Smooth muscle cell (in vitro differentiated cells): ENCODE data around the gene UBE3C. TPM values are rescaled to one million over a fixed set of nuclear protein-coding genes. Genes with fewer than 3 reads are reported as not detected.

Source experiments
- DNase-seq: peaks from one replicate; lab custom pipeline; 2025; ENCODE audit not compliant: unreplicated experiment; lab: John Stamatoyannopoulos, UW
- H2AFZ ChIP-seq: fragments of 200-600 bp; sonication (generic); 2 replicates; pipeline ENCODE4 v1.6.0; 2016; ENCODE audit warnings: antibody characterized with exemption, low read depth, mild to moderate bottlenecking
- H3F3A ChIP-seq: fragments of 200-600 bp; sonication (generic); 2 replicates; pipeline ENCODE4 v1.6.0; 2017; ENCODE audit warnings: antibody characterized with exemption, low read depth
- H3K27ac ChIP-seq: fragments of 200-600 bp; sonication (generic); 2 replicates; pipeline ENCODE4 v1.5.1; 2016; ENCODE audit warnings: low read depth, mild to moderate bottlenecking
- H3K27me3 ChIP-seq: fragments of 200-600 bp; sonication (generic); 2 replicates; pipeline ENCODE4 v1.6.1; 2016; ENCODE audit warnings: low read depth, mild to moderate bottlenecking
- H3K36me3 ChIP-seq: fragments of 200-600 bp; sonication (generic); 2 replicates; pipeline ENCODE4 v1.5.1; 2016; ENCODE audit warnings: low read depth
- H3K4me1 ChIP-seq: fragments of 200-600 bp; sonication (generic); 2 replicates; pipeline ENCODE4 v1.5.1; 2016; ENCODE audit warnings: low read depth
- H3K4me2 ChIP-seq: fragments of 200-600 bp; sonication (generic); 2 replicates; pipeline ENCODE4 v1.6.0; 2016; ENCODE audit warnings: mild to moderate bottlenecking
- H3K4me3 ChIP-seq: fragments of 200-600 bp; sonication (generic); 2 replicates; pipeline ENCODE4 v1.5.1; 2016; ENCODE audit warnings: mild to moderate bottlenecking
- H3K79me2 ChIP-seq: fragments of 200-600 bp; sonication (generic); 2 replicates; pipeline ENCODE4 v1.6.0; 2016; ENCODE audit warnings: low read depth, mild to moderate bottlenecking
- H3K9ac ChIP-seq: fragments of 200-600 bp; sonication (generic); 2 replicates; pipeline ENCODE4 v1.6.0; 2016; ENCODE audit warnings: low read depth
- H3K9me3 ChIP-seq: fragments of 200-600 bp; sonication (generic); replicated peaks from 2 replicates; pipeline ENCODE4 v1.5.1; 2016; ENCODE audit warnings: low read depth
- H4K20me1 ChIP-seq: fragments of 200-600 bp; sonication (generic); 2 replicates; pipeline ENCODE4 v1.6.0; 2016; ENCODE audit warnings: low read depth
- WGBS: methylation state at CpG from one replicate; pipeline ENCODE4 v1.1.7; 2016; ENCODE audit warnings: low lambda C conversion rate; 5-methylcytosine and 5-hydroxymethylcytosine counted together
- polyA plus RNA-seq: library from polyadenylated mRNA; unstranded; fragments of >200 nt; fragmentation: Nextera tagmentation; extraction: Ambion mirVana; gene quantifications from 2 replicates; pipeline ENCODE4 v1.2.1, GENCODE V29; 2016
- total RNA-seq: library from RNA; depleted of rRNA; stranded (reverse); fragments of >200 nt; gene quantifications from 2 replicates; pipeline ENCODE4 v1.2.3, GENCODE V29; 2014
- TF ChIP-seq, protein P1 (sequence below): fragments of 200-600 bp; sonication (generic); IDR thresholded peaks from 2 replicates; pipeline ENCODE4 v1.5.1; 2017; ENCODE audit warnings: borderline replicate concordance, mild to moderate bottlenecking, antibody characterized with exemption; ENCODE audit not compliant: insufficient read depth, poor library complexity, severe bottlenecking

UBE3C gene
- total and polyA plus RNA-seq, 2 experiments from 2014 or later: 16.3 to 43.1 TPM

DNA sequence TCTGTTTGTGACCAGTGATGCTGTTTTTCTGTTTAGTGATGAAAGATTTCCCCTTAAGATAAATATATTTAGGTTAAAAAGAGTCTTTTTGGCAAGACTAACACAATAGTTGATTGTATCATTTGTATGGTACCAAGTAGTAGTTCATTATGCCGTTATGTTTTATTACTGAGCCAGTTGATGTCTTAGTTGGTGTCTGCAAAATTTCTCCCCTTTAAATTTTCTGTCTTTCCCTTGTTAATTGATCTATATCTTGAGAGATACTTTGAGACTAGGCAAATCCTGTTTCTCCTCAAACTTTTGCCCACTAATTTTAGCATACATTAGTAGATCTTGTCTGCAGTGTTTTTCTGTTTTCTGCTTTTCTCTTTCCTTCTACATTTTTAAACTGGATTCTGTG lies 21.7 kb downstream of the UBE3C start:
- Histone ChIP-seq H3K27me3 (no peaks in the 10 kb centered on the region), H3K27ac (no peak overlapping the region), H2AFZ (no peak overlapping the region), H3K4me2 (no peak overlapping the region), H4K20me1 (peaks cover 88% of the 10 kb centered on the region), H3K79me2 (peaks cover 96% of the 10 kb centered on the region), H3K9ac (no peak overlapping the region), H3K4me1 (peaks cover 14% of the 10 kb centered on the region), H3K4me3 (no peak overlapping the region), H3K9me3 (no peaks in the 10 kb centered on the region), H3K36me3 (peaks cover 4% of the 10 kb centered on the region), H3F3A (no peaks in the 10 kb centered on the region)
- 88% methylated on average over 1 of the region's 1 CpG for WGBS
- no peak for DNase-seq
- TF ChIP-seq, protein P1, sequence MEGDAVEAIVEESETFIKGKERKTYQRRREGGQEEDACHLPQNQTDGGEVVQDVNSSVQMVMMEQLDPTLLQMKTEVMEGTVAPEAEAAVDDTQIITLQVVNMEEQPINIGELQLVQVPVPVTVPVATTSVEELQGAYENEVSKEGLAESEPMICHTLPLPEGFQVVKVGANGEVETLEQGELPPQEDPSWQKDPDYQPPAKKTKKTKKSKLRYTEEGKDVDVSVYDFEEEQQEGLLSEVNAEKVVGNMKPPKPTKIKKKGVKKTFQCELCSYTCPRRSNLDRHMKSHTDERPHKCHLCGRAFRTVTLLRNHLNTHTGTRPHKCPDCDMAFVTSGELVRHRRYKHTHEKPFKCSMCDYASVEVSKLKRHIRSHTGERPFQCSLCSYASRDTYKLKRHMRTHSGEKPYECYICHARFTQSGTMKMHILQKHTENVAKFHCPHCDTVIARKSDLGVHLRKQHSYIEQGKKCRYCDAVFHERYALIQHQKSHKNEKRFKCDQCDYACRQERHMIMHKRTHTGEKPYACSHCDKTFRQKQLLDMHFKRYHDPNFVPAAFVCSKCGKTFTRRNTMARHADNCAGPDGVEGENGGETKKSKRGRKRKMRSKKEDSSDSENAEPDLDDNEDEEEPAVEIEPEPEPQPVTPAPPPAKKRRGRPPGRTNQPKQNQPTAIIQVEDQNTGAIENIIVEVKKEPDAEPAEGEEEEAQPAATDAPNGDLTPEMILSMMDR: no peak

DNA sequence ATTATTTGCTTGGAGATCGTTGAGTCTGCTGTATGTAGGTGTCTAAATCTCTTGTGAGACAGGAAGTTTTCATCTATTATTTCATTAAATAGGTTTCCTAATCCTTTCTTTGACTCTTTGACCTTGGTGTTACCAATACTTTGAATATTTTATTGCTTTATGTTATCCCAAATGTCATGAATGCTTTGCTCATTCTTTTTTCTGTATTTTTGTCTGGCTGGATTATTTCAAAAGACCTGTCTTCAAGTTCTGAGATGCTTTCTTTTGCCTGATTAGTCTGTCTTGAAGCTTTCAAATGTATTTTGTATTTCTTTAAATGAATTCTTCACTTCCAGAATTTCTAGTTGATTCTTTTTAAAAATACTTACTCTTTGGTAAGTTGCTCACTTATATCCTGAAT lies 27.3 kb downstream of the UBE3C start:
- 97% methylated on average over 1 of the region's 1 CpG for WGBS
- Histone ChIP-seq H3F3A (no peaks in the 10 kb centered on the region), H3K4me2 (no peak overlapping the region), H3K79me2 (peaks cover 73% of the 10 kb centered on the region), H3K27me3 (no peaks in the 10 kb centered on the region), H3K4me1 (no peaks in the 10 kb centered on the region), H3K27ac (no peak overlapping the region), H3K9ac (no peak overlapping the region), H3K4me3 (no peak overlapping the region), H3K9me3 (no peaks in the 10 kb centered on the region), H4K20me1 (peaks cover 74% of the 10 kb centered on the region), H2AFZ (no peak overlapping the region), H3K36me3 (peaks cover 17% of the 10 kb centered on the region)
- DNase-seq: no peak
- TF ChIP-seq, protein P1: no peak

DNA sequence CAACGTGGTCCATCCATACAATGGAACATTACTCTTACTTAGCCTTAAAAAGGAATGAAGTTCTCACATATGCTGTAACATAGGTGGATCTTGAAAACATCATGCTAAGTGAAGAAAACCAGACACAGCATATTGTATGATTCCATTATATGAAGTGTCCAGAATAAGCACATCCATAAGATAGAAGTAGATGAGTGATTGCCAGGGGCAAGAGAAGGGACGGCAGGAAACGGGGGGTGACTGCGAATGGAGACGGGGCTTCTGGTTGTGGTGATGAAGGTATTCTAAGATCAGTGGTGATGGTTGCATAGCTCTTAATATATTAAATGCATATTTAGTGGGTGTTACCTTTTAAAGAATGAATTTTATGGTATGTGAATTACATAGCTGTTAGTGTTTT lies 29.8 kb downstream of the UBE3C start:
- Histone ChIP-seq H3K27ac (no peak overlapping the region), H3K79me2 (peaks cover 55% of the 10 kb centered on the region), H3K27me3 (no peaks in the 10 kb centered on the region), H3K4me3 (no peak overlapping the region), H3K9ac (no peak overlapping the region), H3K4me2 (no peak overlapping the region), H3F3A (no peaks in the 10 kb centered on the region), H2AFZ (no peak overlapping the region), H4K20me1 (peaks cover 59% of the 10 kb centered on the region), H3K36me3 (peaks cover 17% of the 10 kb centered on the region), H3K4me1 (no peaks in the 10 kb centered on the region), H3K9me3 (no peaks in the 10 kb centered on the region)
- no peak for DNase-seq
- WGBS: 97% methylated on average over 5 of the region's 5 CpGs
- TF ChIP-seq, protein P1: no peak

DNA sequence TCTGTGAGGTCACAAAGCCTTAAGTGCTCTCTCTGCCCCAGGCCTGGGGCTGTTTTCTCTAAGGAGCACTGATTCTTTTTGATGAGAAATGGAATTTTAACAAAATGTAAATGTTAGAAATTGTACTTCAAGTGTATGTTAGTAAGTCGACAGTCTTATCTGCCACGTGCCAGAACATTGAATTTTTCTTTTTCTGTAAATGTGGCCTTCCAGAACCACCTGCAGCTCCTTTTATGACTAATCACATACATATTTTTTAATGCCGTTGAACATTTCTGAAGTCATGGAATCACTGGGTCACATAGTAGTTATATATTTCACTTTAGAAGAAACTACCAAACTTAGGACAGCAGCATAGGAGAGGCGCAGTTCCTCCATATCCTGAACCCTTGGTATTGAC lies 38.0 kb downstream of the UBE3C start:
- Histone ChIP-seq H3K9ac (no peak overlapping the region), H3K4me3 (no peak overlapping the region), H3K4me2 (no peak overlapping the region), H4K20me1 (peaks cover 6% of the 10 kb centered on the region), H3K36me3 (peaks cover 25% of the 10 kb centered on the region), H3K9me3 (no peaks in the 10 kb centered on the region), H3F3A (no peaks in the 10 kb centered on the region), H3K27ac (no peak overlapping the region), H3K27me3 (no peaks in the 10 kb centered on the region), H2AFZ (no peak overlapping the region), H3K4me1 (no peaks in the 10 kb centered on the region), H3K79me2 (peaks cover 8% of the 10 kb centered on the region)
- TF ChIP-seq, protein P1: no peak
- WGBS: 97% methylated on average over 4 of the region's 4 CpGs
- DNase-seq: no peak
